A673 (cell line): ENCODE data around the gene MAGEA4. TPM values are rescaled to one million over a fixed set of nuclear protein-coding genes. Genes with fewer than 3 reads are reported as not detected.

Experiments
- BruUV-seq: library from RNA; stranded (reverse); fragments of 400-500 nt; replicated peaks from 2 replicates; lab custom pipeline; 2021; lab: Mats Ljungman, UMichigan
- CTCF ChIA-PET: fragments of 300-600 bp; sonication (Branson Sonifier 250); formaldehyde crosslinking; loops from one replicate; lab custom pipeline; 2022; ENCODE audit warnings: antibody characterized with exemption; lab: Charles Lee
- POLR2A ChIA-PET: fragments of 300-600 bp; sonication (Branson Sonifier 250); formaldehyde crosslinking; loops from one replicate; lab custom pipeline; 2022; ENCODE audit warnings: antibody characterized with exemption; ENCODE audit not compliant: low non-redundant PET; lab: Charles Lee
- DNase-seq: peaks from one replicate; pipeline ENCODE4 v3.0.0-alpha.2; 2015; ENCODE audit warnings: low spot score
- H3K27ac ChIP-seq: fragments of 200-600 bp; sonication (generic); 2 replicates; pipeline ENCODE4 v1.5.1; 2016; ENCODE audit warnings: mixed run types, low read depth, mild to moderate bottlenecking, mixed read lengths, antibody characterized with exemption, low read length; ENCODE audit not compliant: poor library complexity, severe bottlenecking
- H3K27me3 ChIP-seq: fragments of 200-600 bp; sonication (generic); replicated peaks from 2 replicates; pipeline ENCODE4 v1.6.1; 2017; ENCODE audit warnings: mixed run types, low read depth, mild to moderate bottlenecking, mixed read lengths, antibody characterized with exemption, low read length; ENCODE audit not compliant: insufficient read depth, poor library complexity
- H3K36me3 ChIP-seq: fragments of 200-600 bp; sonication (generic); 2 replicates; pipeline ENCODE4 v1.6.1; 2016; ENCODE audit warnings: mixed run types, mild to moderate bottlenecking, mixed read lengths, antibody characterized with exemption, low read length; ENCODE audit not compliant: insufficient read depth, poor library complexity, severe bottlenecking
- H3K4me1 ChIP-seq: fragments of 200-600 bp; sonication (generic); 2 replicates; pipeline ENCODE4 v1.6.1; 2017; ENCODE audit warnings: mixed run types, mild to moderate bottlenecking, mixed read lengths, antibody characterized with exemption, low read length; ENCODE audit not compliant: insufficient read depth, poor library complexity, severe bottlenecking
- H3K4me3 ChIP-seq: fragments of 200-600 bp; sonication (generic); 2 replicates; pipeline ENCODE4 v1.5.1; 2016; ENCODE audit warnings: low read depth, mixed run types, mild to moderate bottlenecking, mixed read lengths, low read length; ENCODE audit not compliant: poor library complexity, severe bottlenecking
- H3K9me3 ChIP-seq: fragments of 200-600 bp; sonication (generic); 2 replicates; pipeline ENCODE4 v1.6.1; 2016; ENCODE audit warnings: mixed run types, low read depth, mild to moderate bottlenecking, mixed read lengths, antibody characterized with exemption, low read length; ENCODE audit not compliant: poor library complexity, severe bottlenecking
- CTCF ChIP-seq: fragments of 300-800, 200-600 bp; sonication (generic); conservative IDR thresholded peaks from 2 replicates; pipeline ENCODE4 v1.5.1; 2017; ENCODE audit warnings: low read depth, mild to moderate bottlenecking, antibody characterized with exemption, low read length, moderate library complexity, mixed read lengths
- EZH2 ChIP-seq: fragments of 200-600 bp; sonication (generic); IDR thresholded peaks from 2 replicates; pipeline ENCODE4 v1.6.1; 2017; ENCODE audit warnings: borderline replicate concordance, low read depth, mild to moderate bottlenecking, mixed read lengths, antibody characterized with exemption, low read length; ENCODE audit not compliant: poor library complexity, severe bottlenecking
- intact Hi-C: fragments of 100-400 bp; cut with micrococcal nuclease; formaldehyde crosslinking; loops from one replicate; pipeline ENCODE4 v1.10.0; 2022; ENCODE audit not compliant: unreplicated experiment
- microRNA-seq: library from miRNA; unstranded; fragments of <30 nt; microRNA quantifications from one replicate; pipeline ENCODE4 v1.2.0, GENCODE V29; 2021
- total RNA-seq: library from RNA; stranded (reverse); gene quantifications from 2 replicates; pipeline ENCODE4 v1.2.3, GENCODE V29; 2021

Gene MAGEA4
- total RNA-seq, 1 experiment from 2014 or later, result not detected

- TF ChIP-seq CTCF, result no peak
- no peak for TF ChIP-seq EZH2
- CTCF ChIA-PET, result no interaction called here
Measured at GRCh38 chrX:151973060-151973661, 60.5 kb downstream of the MAGEA4 start.

GRCh38 chrX:151973851-151974335 lies 61.2 kb downstream of the MAGEA4 start:
- DNase-seq, result peak; percentile 7
- Histone ChIP-seq H3K27ac (no peak overlapping the region), H3K27me3 (peaks cover 7% of the 10 kb centered on the region), H3K4me1 (no peaks in the 10 kb centered on the region), H3K4me3 (no peak overlapping the region), H3K36me3 (no peaks in the 10 kb centered on the region), H3K9me3 (no peaks in the 10 kb centered on the region)
- no peak for TF ChIP-seq CTCF
- TF ChIP-seq EZH2, result no peak
- CTCF ChIA-PET, result interaction anchor here (0.8 kb wide), 1 partner anchor 172 kb away, joined by 3 read pairs; no protein-coding TSS in a partner anchor
- intact Hi-C loops, result no loop called here
- POLR2A ChIA-PET, result no interaction called here
- BruUV-seq, result no TSS peak

More at GRCh38 chrX:151973060-151973661, 60.5 kb downstream of the MAGEA4 start:
- no peaks in the 10 kb centered on the region for H3K9me3 ChIP-seq
- no TSS peak for BruUV-seq
- intact Hi-C loops, result no loop called here
- no peak overlapping the region for H3K4me3 ChIP-seq
- no peak overlapping the region for H3K27ac ChIP-seq
- no peak for DNase-seq
- H3K4me1 ChIP-seq, result no peaks in the 10 kb centered on the region
- no peaks in the 10 kb centered on the region for H3K36me3 ChIP-seq
- H3K27me3 ChIP-seq, result peaks cover 7% of the 10 kb centered on the region
- POLR2A ChIA-PET, result no interaction called here

Small RNAs within 50 kb of the gene (microRNA-seq; reads per million reads assigned to microRNA genes)
- 38.0 reads per million, percentile 52 among the genes with 10 or more reads in this experiment for gene MIR224
- 19.1 reads per million, percentile 42 among the genes with 10 or more reads in this experiment for gene MIR452

Other genes starting within 250 kb of the MAGEA4 start
- not detected in 2 replicates for gene PRRG3, start 217.4 kb upstream of the MAGEA4 start, total RNA-seq
- 0.45 TPM in 1 of 2 replicates, not detected in the other for gene FATE1, start 196.9 kb upstream of the MAGEA4 start, total RNA-seq
- not detected in 2 replicates for gene CNGA2, start 178.1 kb upstream of the MAGEA4 start, total RNA-seq
- not detected in 2 replicates for gene GABRE, start 61.8 kb downstream of the MAGEA4 start, total RNA-seq
- gene MAGEA10, start 225.7 kb downstream of the MAGEA4 start, total RNA-seq, result not detected in 2 replicates